Thoracic aorta (tissue), 2 donors: ENCODE data around the gene SPPL3. TPM values are rescaled to one million over a fixed set of nuclear protein-coding genes. Genes with fewer than 3 reads are reported as not detected.

Experiments
- ATAC-seq: fragments of 150-250 bp; one replicate; pipeline ENCODE4 v1.8.0; 2017; ENCODE audit warnings: low read depth; ENCODE audit not compliant: insufficient number of reproducible peaks, low FRiP score
- DNase-seq: peaks from one replicate; pipeline ENCODE4 v3.0.0-alpha.2; 2020; ENCODE audit warnings: low spot score
- H3K27ac ChIP-seq, 2 donors: fragments of 200-600 bp; sonication (generic); 1 replicate in 1 of 2; 2 replicates in 1 of 2; pipeline ENCODE4 v1.5.1; 2016; ENCODE audit warnings: mild to moderate bottlenecking in 2 of 2, moderate library complexity in 2 of 2
- H3K27me3 ChIP-seq: fragments of 200-600 bp; sonication (generic); replicated peaks from 2 replicates; pipeline ENCODE4 v1.6.0; 2016; ENCODE audit warnings: mild to moderate bottlenecking; ENCODE audit not compliant: insufficient read depth
- H3K36me3 ChIP-seq: fragments of 200-600 bp; sonication (generic); one replicate; pipeline ENCODE4 v1.5.1; 2016
- H3K4me1 ChIP-seq, 2 donors: fragments of 200-600 bp; sonication (generic); 1 replicate in 1 of 2; 2 replicates in 1 of 2; pipeline versions ENCODE4 v1.5.1 to v1.6.0; 2016; ENCODE audit warnings: low read depth in 2 of 2, mild to moderate bottlenecking in 1 of 2; ENCODE audit not compliant: control insufficient read depth in 1 of 2
- H3K4me3 ChIP-seq: fragments of 200-600 bp; sonication (generic); 2 replicates; pipeline ENCODE4 v1.5.1; 2016; ENCODE audit warnings: mild to moderate bottlenecking
- H3K9me3 ChIP-seq: fragments of 200-600 bp; sonication (generic); 2 replicates; pipeline ENCODE4 v1.5.1; 2016
- total RNA-seq, 2 donors: library from RNA; depleted of rRNA; stranded (reverse); fragments of >200 nt; gene quantifications; one replicate each; pipeline versions ENCODE4 v1.1.0 to v1.2.3, GENCODE V29; 2016
- TF ChIP-seq, protein P1 (sequence below): fragments of 200-600 bp; sonication (generic); IDR thresholded peaks from one replicate; pipeline ENCODE4 v1.5.1; 2019; ENCODE audit warnings: antibody characterized with exemption

Gene SPPL3
- total RNA-seq, 2 donors from 2014 or later, result 23.7 to 24.8 TPM

DNA sequence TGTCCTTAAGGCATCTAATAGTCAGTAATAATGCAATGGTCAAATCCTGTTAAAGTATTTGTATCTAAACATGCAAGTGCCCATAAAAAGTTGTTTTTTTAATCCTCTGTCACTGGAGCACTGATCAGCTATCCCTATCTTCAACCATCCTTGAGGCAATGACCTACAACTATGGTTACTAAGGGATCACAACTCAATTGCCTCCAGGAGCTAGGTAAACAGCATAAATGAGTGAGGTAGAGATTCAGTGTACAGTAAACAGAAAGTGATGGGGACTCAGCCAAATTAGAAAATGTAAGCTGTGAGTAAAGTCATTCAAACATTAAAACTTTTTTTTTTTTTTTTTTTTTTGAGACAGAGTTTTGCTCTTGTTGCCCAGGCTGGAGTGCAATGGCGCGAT is 18.6 kb downstream of the SPPL3 start:
- Histone ChIP-seq H3K4me1 (peaks cover 5 to 26% of the 10 kb centered on the region in 2 donors), H3K9me3 (no peaks in the 10 kb centered on the region), H3K4me3 (no peak overlapping the region), H3K27ac (no peak overlapping the region), H3K27me3 (no peaks in the 10 kb centered on the region), H3K36me3 (no peaks in the 10 kb centered on the region)
- no peak for DNase-seq
- TF ChIP-seq, protein P1, sequence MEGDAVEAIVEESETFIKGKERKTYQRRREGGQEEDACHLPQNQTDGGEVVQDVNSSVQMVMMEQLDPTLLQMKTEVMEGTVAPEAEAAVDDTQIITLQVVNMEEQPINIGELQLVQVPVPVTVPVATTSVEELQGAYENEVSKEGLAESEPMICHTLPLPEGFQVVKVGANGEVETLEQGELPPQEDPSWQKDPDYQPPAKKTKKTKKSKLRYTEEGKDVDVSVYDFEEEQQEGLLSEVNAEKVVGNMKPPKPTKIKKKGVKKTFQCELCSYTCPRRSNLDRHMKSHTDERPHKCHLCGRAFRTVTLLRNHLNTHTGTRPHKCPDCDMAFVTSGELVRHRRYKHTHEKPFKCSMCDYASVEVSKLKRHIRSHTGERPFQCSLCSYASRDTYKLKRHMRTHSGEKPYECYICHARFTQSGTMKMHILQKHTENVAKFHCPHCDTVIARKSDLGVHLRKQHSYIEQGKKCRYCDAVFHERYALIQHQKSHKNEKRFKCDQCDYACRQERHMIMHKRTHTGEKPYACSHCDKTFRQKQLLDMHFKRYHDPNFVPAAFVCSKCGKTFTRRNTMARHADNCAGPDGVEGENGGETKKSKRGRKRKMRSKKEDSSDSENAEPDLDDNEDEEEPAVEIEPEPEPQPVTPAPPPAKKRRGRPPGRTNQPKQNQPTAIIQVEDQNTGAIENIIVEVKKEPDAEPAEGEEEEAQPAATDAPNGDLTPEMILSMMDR, result no peak
- ATAC-seq, result no peak

DNA sequence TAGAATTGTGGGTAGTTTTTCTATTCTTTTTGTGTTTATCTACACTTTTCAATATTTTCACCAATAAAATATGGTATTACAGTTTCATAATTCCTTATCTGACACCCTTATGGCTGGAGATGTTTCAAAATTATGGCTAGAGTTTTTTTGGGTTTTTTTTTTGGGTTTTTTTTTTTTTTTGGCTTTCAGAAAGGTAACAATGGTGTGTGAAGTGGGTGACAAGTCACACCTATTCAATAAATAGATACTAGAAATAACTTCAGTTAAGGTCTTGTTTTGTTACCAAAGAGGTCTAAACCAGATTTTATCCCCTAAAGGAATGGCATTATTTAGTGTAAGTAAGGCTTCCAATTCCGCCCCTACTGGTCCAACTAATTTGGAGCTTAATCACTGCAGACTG is 19.5 kb downstream of the SPPL3 start:
- no peak for ATAC-seq
- no peaks in the 10 kb centered on the region for H3K27me3 ChIP-seq
- no peaks in the 10 kb centered on the region for H3K9me3 ChIP-seq
- no peaks in the 10 kb centered on the region for H3K36me3 ChIP-seq
- TF ChIP-seq, protein P1, result no peak
- no peak overlapping the region for H3K27ac ChIP-seq
- no peak for DNase-seq
- no peak overlapping the region for H3K4me3 ChIP-seq
- peaks cover 5 to 26% of the 10 kb centered on the region in 2 donors for H3K4me1 ChIP-seq

DNA sequence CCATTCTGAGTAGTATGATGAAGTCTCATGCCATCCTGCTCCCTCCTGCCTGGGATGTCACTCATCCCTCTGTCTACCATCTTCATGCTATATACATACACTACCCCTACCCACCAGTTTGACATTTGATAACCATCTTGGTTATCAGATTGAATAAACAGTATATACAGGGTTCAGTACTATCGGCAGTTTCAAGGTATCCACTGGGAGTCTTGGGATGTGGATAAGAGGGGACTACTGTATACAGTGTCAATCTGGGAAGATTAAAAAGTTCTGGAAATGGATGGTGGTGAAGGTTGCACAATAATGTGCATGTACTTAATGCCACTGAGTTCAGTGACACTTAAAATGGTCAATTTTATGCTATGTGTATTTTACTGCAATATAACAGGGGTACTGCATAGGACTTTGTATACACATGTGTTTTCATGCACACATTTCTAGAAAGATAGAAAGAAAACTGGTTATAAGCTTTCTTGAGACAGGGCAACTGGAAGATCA is 22.1 kb downstream of the SPPL3 start:
- ATAC-seq (no peak), DNase-seq (no peak)
- Histone ChIP-seq H3K27me3 (no peaks in the 10 kb centered on the region), H3K36me3 (no peaks in the 10 kb centered on the region), H3K9me3 (no peaks in the 10 kb centered on the region), H3K27ac (no peak overlapping the region), H3K4me1 (peaks cover 5 to 8% of the 10 kb centered on the region in 2 donors), H3K4me3 (no peak overlapping the region)
- TF ChIP-seq, protein P1, result no peak

DNA sequence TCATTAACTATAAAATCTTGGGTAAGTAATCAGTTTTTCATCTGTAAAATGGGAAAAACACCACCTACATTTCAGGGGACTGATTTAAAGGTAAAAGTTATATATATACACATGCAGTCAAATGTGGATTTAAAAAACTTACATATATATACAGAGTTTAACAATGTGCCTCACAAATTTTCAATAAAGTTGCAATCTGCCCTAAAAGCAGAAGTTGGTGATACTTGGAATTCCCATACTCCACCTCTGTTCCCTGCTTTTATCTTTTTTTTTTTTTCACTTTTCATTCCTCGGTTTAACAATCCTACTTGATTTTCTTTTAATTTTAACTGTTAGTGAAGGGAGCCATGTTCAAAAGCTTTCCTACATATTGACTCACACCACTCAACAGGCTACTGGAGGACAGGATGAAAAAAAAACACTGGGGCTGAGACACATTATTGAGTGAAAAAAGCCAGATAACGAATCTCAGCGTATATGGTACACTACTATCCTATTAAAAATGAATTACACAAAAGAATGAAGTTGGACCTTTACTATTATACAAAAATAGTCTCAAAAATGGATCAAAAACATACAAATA is 24.3 kb downstream of the SPPL3 start:
- Histone ChIP-seq H3K4me3 (no peak overlapping the region), H3K27ac (no peak overlapping the region), H3K4me1 (peaks cover 2 to 8% of the 10 kb centered on the region in 2 donors), H3K36me3 (no peaks in the 10 kb centered on the region), H3K9me3 (no peaks in the 10 kb centered on the region), H3K27me3 (no peaks in the 10 kb centered on the region)
- DNase-seq, result no peak
- TF ChIP-seq, protein P1, result no peak
- ATAC-seq, result no peak

DNA sequence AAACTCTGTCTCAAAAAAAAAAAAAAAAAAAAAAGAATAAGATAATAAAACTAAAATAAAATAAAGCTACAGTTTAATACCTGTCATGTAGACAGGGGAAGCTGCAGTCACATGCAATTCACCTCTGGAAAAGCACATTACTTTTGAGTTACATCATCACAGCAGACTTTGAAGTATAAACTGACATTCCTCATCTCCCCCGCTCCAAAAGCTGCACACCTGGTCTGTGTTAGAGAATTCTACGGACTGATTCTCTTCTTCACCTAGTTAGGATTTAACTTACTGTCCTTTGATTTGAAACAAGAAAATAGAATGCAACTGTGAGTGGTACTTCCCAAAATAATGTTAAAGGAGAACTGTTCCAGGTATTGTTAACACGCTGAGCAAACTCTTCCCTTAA is 25.1 kb downstream of the SPPL3 start:
- TF ChIP-seq, protein P1, result no peak

More for the DNA sequence above, 25.1 kb downstream of the SPPL3 start:
- Histone ChIP-seq H3K36me3 (no peaks in the 10 kb centered on the region), H3K27me3 (no peaks in the 10 kb centered on the region), H3K4me3 (no peak overlapping the region), H3K4me1 (peaks cover 3 to 8% of the 10 kb centered on the region in 2 donors), H3K9me3 (no peaks in the 10 kb centered on the region), H3K27ac (no peak overlapping the region)
- DNase-seq, result no peak
- no peak for ATAC-seq
